Breast epithelium (tissue), 4 donors: ENCODE data around the gene PUS3. TPM values are rescaled to one million over a fixed set of nuclear protein-coding genes. Genes with fewer than 3 reads are reported as not detected.
A peak's percentile ranks its signal among the peaks of the same experiment; 100 is the strongest.

Experiments
- DNase-seq, 2 donors: peaks; one replicate each; pipeline ENCODE4 v3.0.0-alpha.2; 2019; ENCODE audit warnings: low spot score in 2 of 2
- H3K27ac ChIP-seq, 2 donors: fragments of 200-600 bp; sonication (generic) in 1 of 2; one replicate each; pipeline ENCODE4 v1.5.1; 2016 to 2019; ENCODE audit warnings: mild to moderate bottlenecking in 1 of 2
- H3K27me3 ChIP-seq, 2 donors: fragments of 200-600 bp; sonication (generic) in 1 of 2; one replicate each; pipeline versions ENCODE4 v1.5.1 to v1.6.0; 2017 to 2019; ENCODE audit warnings: control low read depth in 1 of 2, mild to moderate bottlenecking in 1 of 2
- H3K36me3 ChIP-seq: fragments of 200-600 bp; one replicate; pipeline ENCODE4 v1.5.1; 2019
- H3K4me1 ChIP-seq, 2 donors: fragments of 200-600 bp; sonication (generic); one replicate each; pipeline ENCODE4 v1.5.1; 2016 to 2019; ENCODE audit warnings: control low read depth in 1 of 2
- H3K4me3 ChIP-seq, 3 donors: fragments of 200-600 bp; sonication (generic); 1 replicate in 2 of 3; 2 replicates in 1 of 3; pipeline ENCODE4 v1.5.1; 2016 to 2019; ENCODE audit warnings: mild to moderate bottlenecking in 3 of 3, moderate library complexity in 2 of 3
- H3K9me3 ChIP-seq, 2 donors: fragments of 200-600 bp; sonication (generic) in 1 of 2; one replicate each; pipeline ENCODE4 v1.5.1; 2016 to 2019; ENCODE audit warnings: control low read depth in 1 of 2
- POLR2A ChIP-seq: fragments of 450-650 bp; IDR thresholded peaks from one replicate; pipeline ENCODE4 v1.6.1; 2016; ENCODE audit warnings: antibody characterized with exemption, mild to moderate bottlenecking, moderate library complexity
- POLR2AphosphoS5 ChIP-seq, 3 donors: sonication (generic); formaldehyde crosslinking; IDR thresholded peaks; one replicate each; pipeline ENCODE4 v1.6.1; 2017; ENCODE audit warnings: antibody characterized with exemption in 3 of 3
- intact Hi-C: fragments of 100-400 bp; cut with DNase I; formaldehyde crosslinking; loops from one replicate; pipeline ENCODE4 v1.15.1; 2023; ENCODE audit warnings: low total_unique reads
- total RNA-seq, 3 donors: library from RNA; depleted of rRNA; stranded (reverse); fragments of >200 nt; gene quantifications; one replicate each; pipeline ENCODE4 v1.1.0, GENCODE V29; 2016
- TF ChIP-seq, protein P1 (sequence below), 3 donors: fragments of 450-650 bp; IDR thresholded peaks; one replicate each; pipeline ENCODE4 v1.5.1; 2016 to 2017; ENCODE audit warnings: antibody characterized with exemption in 3 of 3, mild to moderate bottlenecking in 3 of 3, moderate library complexity in 3 of 3

The PUS3 gene
- total RNA-seq, 3 donors from 2014 or later, result 5.6 to 10.2 (median 8.6) TPM

DNA sequence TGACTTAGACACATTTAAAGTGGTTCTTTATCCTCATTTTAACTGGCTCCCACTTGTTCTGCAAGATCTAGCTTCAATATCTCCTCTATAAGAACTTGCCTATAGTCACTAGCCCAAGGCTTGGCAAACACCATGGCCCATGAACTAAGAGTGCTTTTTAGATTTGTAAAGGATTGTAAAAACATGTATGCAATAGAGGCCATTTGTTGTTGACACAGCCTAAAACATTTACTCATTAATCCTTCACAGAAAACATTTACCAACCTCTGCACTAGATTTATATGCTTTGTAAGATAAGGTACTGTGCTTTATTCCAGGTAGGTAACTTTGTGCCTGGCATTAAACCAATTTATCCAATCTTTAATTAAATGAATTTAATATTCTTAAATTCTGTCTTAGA, 10.0 kb downstream of the PUS3 start:
- Histone ChIP-seq H3K36me3 (no peaks in the 10 kb centered on the region), H3K27me3 (no peaks in the 10 kb centered on the region), H3K4me1 (no peaks in the 10 kb centered on the region), H3K9me3 (no peaks in the 10 kb centered on the region), H3K27ac (no peak overlapping the region), H3K4me3 (no peak overlapping the region)
- TF ChIP-seq POLR2A, result no peak
- TF ChIP-seq POLR2AphosphoS5 (IDR thresholded peaks at IDR 0.05), result no peak
- TF ChIP-seq, protein P1, sequence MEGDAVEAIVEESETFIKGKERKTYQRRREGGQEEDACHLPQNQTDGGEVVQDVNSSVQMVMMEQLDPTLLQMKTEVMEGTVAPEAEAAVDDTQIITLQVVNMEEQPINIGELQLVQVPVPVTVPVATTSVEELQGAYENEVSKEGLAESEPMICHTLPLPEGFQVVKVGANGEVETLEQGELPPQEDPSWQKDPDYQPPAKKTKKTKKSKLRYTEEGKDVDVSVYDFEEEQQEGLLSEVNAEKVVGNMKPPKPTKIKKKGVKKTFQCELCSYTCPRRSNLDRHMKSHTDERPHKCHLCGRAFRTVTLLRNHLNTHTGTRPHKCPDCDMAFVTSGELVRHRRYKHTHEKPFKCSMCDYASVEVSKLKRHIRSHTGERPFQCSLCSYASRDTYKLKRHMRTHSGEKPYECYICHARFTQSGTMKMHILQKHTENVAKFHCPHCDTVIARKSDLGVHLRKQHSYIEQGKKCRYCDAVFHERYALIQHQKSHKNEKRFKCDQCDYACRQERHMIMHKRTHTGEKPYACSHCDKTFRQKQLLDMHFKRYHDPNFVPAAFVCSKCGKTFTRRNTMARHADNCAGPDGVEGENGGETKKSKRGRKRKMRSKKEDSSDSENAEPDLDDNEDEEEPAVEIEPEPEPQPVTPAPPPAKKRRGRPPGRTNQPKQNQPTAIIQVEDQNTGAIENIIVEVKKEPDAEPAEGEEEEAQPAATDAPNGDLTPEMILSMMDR (IDR thresholded peaks at IDR 0.05), result no peak
- intact Hi-C loops, result no loop called here
- DNase-seq, result no peak

DNA sequence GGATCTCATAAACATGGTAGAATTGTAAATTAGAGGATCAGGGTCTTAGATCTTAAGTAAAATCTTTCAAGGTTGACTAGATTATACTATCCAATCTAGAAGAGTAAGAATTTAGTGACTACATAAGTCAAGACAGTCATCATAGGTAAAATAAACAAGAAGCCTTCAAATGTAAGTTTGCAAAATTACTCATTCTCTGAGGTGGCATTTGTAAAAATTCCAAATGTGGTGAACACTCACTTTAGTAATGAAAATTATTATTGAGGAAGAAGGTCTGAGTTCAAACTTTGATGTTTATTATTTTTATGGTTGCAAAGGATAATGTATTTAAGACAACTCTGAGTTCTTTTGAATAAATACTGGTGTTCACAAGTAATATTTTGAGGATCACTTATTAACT, 10.9 kb downstream of the PUS3 start:
- H3K4me3 ChIP-seq, result no peak overlapping the region
- intact Hi-C loops, result no loop called here

DNA sequence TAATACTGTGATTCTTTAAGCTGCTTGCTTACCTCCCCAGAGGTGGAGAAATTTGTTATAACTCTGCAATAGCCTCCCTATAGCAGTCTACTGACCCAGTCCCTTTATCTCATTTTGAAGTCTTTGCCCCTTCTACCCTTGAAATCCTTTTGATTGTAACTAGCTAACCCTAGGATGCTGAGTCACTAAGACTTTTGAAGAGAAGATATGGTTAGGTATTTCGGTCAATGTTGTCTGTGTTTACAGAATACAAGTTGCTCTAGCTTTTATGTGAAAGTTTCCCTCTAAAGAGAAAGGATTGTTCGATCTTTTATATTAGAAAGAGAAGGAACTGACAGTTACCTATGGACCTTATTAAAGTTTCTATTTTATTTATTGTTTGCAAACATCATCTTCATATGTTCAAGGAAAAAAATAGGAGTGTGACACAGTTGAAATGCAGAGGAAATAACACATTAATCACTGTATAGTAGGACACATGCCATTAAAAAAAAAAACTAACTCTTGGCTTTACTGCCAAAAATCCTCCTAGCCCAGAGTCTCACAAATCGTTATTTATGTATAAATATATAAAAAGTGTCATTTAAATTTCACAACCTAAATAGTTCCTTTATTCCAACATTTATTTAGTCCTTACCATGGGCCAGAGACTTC, 12.4 kb downstream of the PUS3 start:
- H3K36me3 ChIP-seq, result no peaks in the 10 kb centered on the region
- H3K4me3 ChIP-seq, result no peak overlapping the region
- no peaks in the 10 kb centered on the region for H3K9me3 ChIP-seq
- no peak for TF ChIP-seq POLR2A
- TF ChIP-seq, protein P1 (IDR thresholded peaks at IDR 0.05), result no peak
- TF ChIP-seq POLR2AphosphoS5 (IDR thresholded peaks at IDR 0.05), result no peak
- intact Hi-C loops, result no loop called here
- H3K4me1 ChIP-seq, result no peaks in the 10 kb centered on the region
- no peaks in the 10 kb centered on the region for H3K27me3 ChIP-seq
- no peak for DNase-seq
- H3K27ac ChIP-seq, result no peak overlapping the region

More for the DNA sequence above, 10.9 kb downstream of the PUS3 start:
- H3K9me3 ChIP-seq, result no peaks in the 10 kb centered on the region
- no peak for TF ChIP-seq POLR2AphosphoS5 (IDR thresholded peaks at IDR 0.05)
- no peak for TF ChIP-seq POLR2A
- TF ChIP-seq, protein P1 (IDR thresholded peaks at IDR 0.05), result no peak
- H3K4me1 ChIP-seq, result no peaks in the 10 kb centered on the region
- no peak for DNase-seq
- H3K27ac ChIP-seq, result no peak overlapping the region
- no peaks in the 10 kb centered on the region for H3K27me3 ChIP-seq
- H3K36me3 ChIP-seq, result no peaks in the 10 kb centered on the region

DNA sequence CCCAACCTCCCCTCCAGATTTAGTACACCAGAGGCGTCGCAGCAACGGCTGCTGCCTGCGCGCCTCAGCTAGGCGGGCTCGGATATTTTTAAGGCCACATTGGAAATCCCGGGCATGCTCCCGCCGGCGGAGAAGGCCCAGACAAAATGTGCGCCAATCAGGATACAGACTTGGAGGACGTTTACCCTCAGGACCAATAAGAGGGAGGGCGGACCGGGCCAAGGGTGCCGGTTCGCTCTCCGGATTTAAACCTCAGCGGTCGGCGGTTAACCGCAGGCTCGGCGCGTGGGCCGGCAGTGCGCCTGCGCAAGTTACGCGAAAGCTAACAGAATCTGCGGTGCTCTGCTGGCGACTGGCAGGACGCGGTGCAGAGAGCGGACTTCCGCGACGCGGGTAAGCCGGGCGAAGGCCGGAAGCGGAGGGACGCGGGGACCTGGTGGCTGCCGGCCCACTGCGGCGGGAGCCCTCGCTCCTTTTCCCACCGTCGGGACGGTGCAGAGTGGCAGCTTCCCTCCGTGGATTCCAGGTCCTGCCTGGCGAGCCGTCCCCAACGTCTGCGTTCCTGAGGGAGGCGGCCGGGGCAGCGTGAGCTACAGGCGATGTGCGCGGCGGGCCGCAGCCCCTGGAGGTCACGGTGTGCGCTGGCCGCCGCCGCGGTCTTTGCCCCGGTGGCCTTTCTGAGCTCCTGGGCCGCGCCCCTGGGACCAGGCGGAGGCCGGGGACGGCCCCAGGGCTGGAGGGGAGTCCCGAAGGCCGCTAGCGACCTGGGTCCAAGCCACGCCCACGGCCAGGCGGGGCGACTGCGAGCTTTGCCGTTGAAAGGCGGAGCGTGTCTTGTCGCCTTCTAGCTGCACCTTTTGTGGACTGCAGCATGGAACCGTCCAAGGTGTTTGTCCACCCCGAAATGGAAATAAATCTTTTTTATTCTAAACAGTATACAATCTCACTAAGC, 15.4 kb downstream of the PUS3 start, which contains the start of gene HYLS1:
TSS of gene HYLS1 (plus strand) at position 296 of the 952 bp plus-strand sequence. CDS start 11,701 bp downstream, outside the sequence.
- H3K9me3 ChIP-seq, result no peaks in the 10 kb centered on the region
- no peaks in the 10 kb centered on the region for H3K4me1 ChIP-seq
- peak within 1 kb of the TSS; percentile 87 to 90 for H3K27ac ChIP-seq
- no peaks in the 10 kb centered on the region for H3K27me3 ChIP-seq
- H3K36me3 ChIP-seq, result no peaks in the 10 kb centered on the region
- peak within 1 kb of the TSS; percentile 61 to 77 (median 76) for H3K4me3 ChIP-seq
- intact Hi-C loops, result no loop called here
- TF ChIP-seq, protein P1 (IDR thresholded peaks at IDR 0.05), result no peak
- TF ChIP-seq POLR2A, result no peak
- peak; percentile 39 to 68 (median 55) for TF ChIP-seq POLR2AphosphoS5 (IDR thresholded peaks at IDR 0.05)
- peak; percentile 87 to 89 for DNase-seq

DNA sequence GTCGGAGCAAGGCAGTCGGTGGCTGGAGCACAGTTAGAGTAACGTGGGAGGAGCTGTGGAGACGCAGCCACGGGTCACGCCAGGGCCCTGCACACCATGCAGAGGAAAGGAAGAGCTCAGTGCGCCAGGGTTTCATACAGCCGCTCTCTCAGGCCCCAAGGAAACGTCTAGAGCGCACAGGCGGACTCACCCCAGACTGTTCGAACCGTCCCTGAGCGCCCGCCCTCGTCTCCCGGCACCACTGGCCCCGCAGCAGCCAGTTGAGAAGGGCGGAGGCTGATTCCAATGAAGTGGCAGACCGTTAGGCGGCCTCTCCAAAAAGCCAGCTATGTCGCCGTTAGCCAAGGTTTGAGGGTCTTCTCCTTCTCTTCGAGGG, 16.0 kb downstream of the PUS3 start:
- TF ChIP-seq POLR2A (no peak), POLR2AphosphoS5 (IDR thresholded peaks at IDR 0.05) (no peak)
- TF ChIP-seq, protein P1 (IDR thresholded peaks at IDR 0.05), result no peak
- intact Hi-C loops, result no loop called here

More for the DNA sequence above, 16.0 kb downstream of the PUS3 start:
- H3K27me3 ChIP-seq, result no peaks in the 10 kb centered on the region
- no peaks in the 10 kb centered on the region for H3K4me1 ChIP-seq
- no peaks in the 10 kb centered on the region for H3K9me3 ChIP-seq
- peak overlapping the region; percentile 87 to 90 for H3K27ac ChIP-seq
- peak in 1 of 2 donors; percentile 30 for DNase-seq
- no peaks in the 10 kb centered on the region for H3K36me3 ChIP-seq
- H3K4me3 ChIP-seq, result peak overlapping the region; percentile 61 to 77 (median 76)
